MCF 10A (cell line): ENCODE measurements around the gene GPR157. TPM values are rescaled to one million over a fixed set of nuclear protein-coding genes. Genes with fewer than 3 reads are reported as not detected.

Source experiments
- BruUV-seq: library from RNA; stranded (reverse); fragments of 400-500 nt; replicated peaks from 2 replicates; lab custom pipeline; 2021; lab: Mats Ljungman, UMichigan
- CTCF ChIA-PET: fragments of 300-600 bp; sonication (Branson Sonifier 250); formaldehyde crosslinking; extraction: SDS; loops from one replicate; lab custom pipeline; 2021; ENCODE audit warnings: antibody characterized with exemption, inconsistent platforms; lab: Yijun Ruan, JAX
- POLR2A ChIA-PET: fragments of 300-600, 350-650 bp; sonication (Branson Sonifier 250); formaldehyde crosslinking; extraction: SDS; loops from one replicate; lab custom pipeline; 2020; ENCODE audit warnings: antibody characterized with exemption, inconsistent platforms; lab: Yijun Ruan, JAX
- DNase-seq: peaks from one replicate; pipeline ENCODE4 v3.0.0-alpha.2; 2018; ENCODE audit not compliant: unreplicated experiment
- H3K27ac Mint-ChIP-seq: one replicate; pipeline ENCODE4 v1.8.0; 2022; ENCODE audit warnings: mild to moderate bottlenecking, low read depth, mixed read lengths; ENCODE audit not compliant: unreplicated experiment
- H3K27me3 Mint-ChIP-seq: one replicate; pipeline ENCODE4 v1.8.0; 2022; ENCODE audit warnings: mixed read lengths; ENCODE audit not compliant: insufficient read depth, unreplicated experiment
- H3K36me3 Mint-ChIP-seq: one replicate; pipeline ENCODE4 v1.8.0; 2022; ENCODE audit warnings: mild to moderate bottlenecking, moderate library complexity, mixed read lengths; ENCODE audit not compliant: insufficient read depth, unreplicated experiment
- H3K4me1 Mint-ChIP-seq: one replicate; pipeline ENCODE4 v1.8.0; 2022; ENCODE audit warnings: mixed read lengths; ENCODE audit not compliant: insufficient read depth, unreplicated experiment
- H3K4me3 Mint-ChIP-seq: one replicate; pipeline ENCODE4 v1.8.0; 2022; ENCODE audit warnings: mild to moderate bottlenecking, moderate library complexity, mixed read lengths; ENCODE audit not compliant: unreplicated experiment
- H3K9me3 Mint-ChIP-seq: one replicate; pipeline ENCODE4 v1.8.0; 2022; ENCODE audit warnings: mixed read lengths; ENCODE audit not compliant: unreplicated experiment
- CTCF ChIP-seq: fragments of 200-600 bp; IDR thresholded peaks from one replicate; pipeline ENCODE4 v1.8.0; 2022; ENCODE audit warnings: antibody characterized with exemption, mild to moderate bottlenecking; ENCODE audit not compliant: unreplicated experiment
- intact Hi-C: fragments of 100-400 bp; cut with micrococcal nuclease; formaldehyde crosslinking; loops from 2 replicates; pipeline ENCODE4 v1.14.1; 2022
- total RNA-seq: library from RNA; stranded (reverse); gene quantifications from 2 replicates; pipeline ENCODE4 v1.2.3, GENCODE V29; 2022

Gene GPR157
- total RNA-seq, 1 experiment from 2014 or later: 8.1 TPM

- ChIA-PET POLR2A (no interaction called here), CTCF (interaction anchor here (0.6 to 1.2 kb wide), 3 partner anchors 11 to 422 kb away, joined by 3 read pairs; no protein-coding TSS in a partner anchor)
- Mint-ChIP-seq H3K27ac (no peak overlapping the region), H3K9me3 (no peaks in the 10 kb centered on the region), H3K4me1 (no peaks in the 10 kb centered on the region), H3K36me3 (peaks cover 85% of the 10 kb centered on the region), H3K27me3 (no peaks in the 10 kb centered on the region), H3K4me3 (no peak overlapping the region)
- DNase-seq: no peak
- no TSS peak for BruUV-seq
- TF ChIP-seq CTCF: no peak
- intact Hi-C loops: no loop called here
Measured at GRCh38 chr1:9153152-9153551, 24.2 kb upstream of the GPR157 start.

- Mint-ChIP-seq H3K4me3 (no peak overlapping the region), H3K36me3 (peaks cover 88% of the 10 kb centered on the region), H3K27me3 (no peaks in the 10 kb centered on the region), H3K9me3 (no peaks in the 10 kb centered on the region), H3K4me1 (no peaks in the 10 kb centered on the region), H3K27ac (no peak overlapping the region)
- no peak for DNase-seq
- BruUV-seq: no TSS peak
- POLR2A ChIA-PET: no interaction called here
- CTCF ChIA-PET: no interaction called here
- no peak for TF ChIP-seq CTCF
- intact Hi-C loops: no loop called here
Measured at GRCh38 chr1:9152535-9152934, 23.6 kb upstream of the GPR157 start.

- ChIA-PET POLR2A (interaction anchor here (1.0 kb wide), 1 partner anchor 20 kb away, joined by 3 read pairs; no protein-coding TSS in a partner anchor), CTCF (interaction anchor here (0.7 kb wide), 1 partner anchor 29 kb away, joined by 3 read pairs; no protein-coding TSS in a partner anchor)
- H3K4me1 Mint-ChIP-seq: no peaks in the 10 kb centered on the region
- no peak for DNase-seq
- peaks cover 86% of the 10 kb centered on the region for H3K36me3 Mint-ChIP-seq
- intact Hi-C loops: no loop called here
- H3K9me3 Mint-ChIP-seq: no peaks in the 10 kb centered on the region
- no peak overlapping the region for H3K27ac Mint-ChIP-seq
- H3K27me3 Mint-ChIP-seq: no peaks in the 10 kb centered on the region
- no TSS peak for BruUV-seq
- no peak overlapping the region for H3K4me3 Mint-ChIP-seq
- TF ChIP-seq CTCF: no peak
Measured at GRCh38 chr1:9151328-9151860, 22.5 kb upstream of the GPR157 start.

- Mint-ChIP-seq H3K4me3 (no peak overlapping the region), H3K36me3 (peaks cover 86% of the 10 kb centered on the region), H3K27me3 (no peaks in the 10 kb centered on the region), H3K27ac (no peak overlapping the region), H3K4me1 (peaks cover 1% of the 10 kb centered on the region), H3K9me3 (no peaks in the 10 kb centered on the region)
- DNase-seq: no peak
- BruUV-seq: TSS peak; percentile 49
- intact Hi-C loops: no loop called here
- ChIA-PET POLR2A (interaction anchor here (0.7 to 1.0 kb wide), 2 partner anchors 21 to 35 kb away, joined by 3 read pairs; no protein-coding TSS in a partner anchor), CTCF (no interaction called here)
- no peak for TF ChIP-seq CTCF
Measured at GRCh38 chr1:9150582-9151327, 21.9 kb upstream of the GPR157 start.
